Panc1 (cell line): ENCODE results near the gene PCBP4.

Source experiments
- CTCF ChIP-seq: fragments of 450-650 bp; IDR thresholded peaks from 2 replicates; pipeline ENCODE4 v1.5.1; 2017; ENCODE audit warnings: mild to moderate bottlenecking
- POLR2AphosphoS5 ChIP-seq: IDR thresholded peaks from 2 replicates; pipeline ENCODE4 v1.6.1; 2012; ENCODE audit warnings: mild to moderate bottlenecking, low read depth, low read length, moderate library complexity
- TCF7L2 ChIP-seq: IDR thresholded peaks from 2 replicates; pipeline ENCODE4 v1.6.1; 2011; ENCODE audit warnings: mild to moderate bottlenecking, low read depth, low read length, inconsistent platforms

GRCh38 chr3:51966016-51966415 is 1.2 kb downstream of the PCBP4 start:
- TF ChIP-seq CTCF (no peak), POLR2AphosphoS5 (no peak), TCF7L2 (no peak)
